Measurements from ENCODE around the gene ZEB2.

ZEB2 gene

DNA sequence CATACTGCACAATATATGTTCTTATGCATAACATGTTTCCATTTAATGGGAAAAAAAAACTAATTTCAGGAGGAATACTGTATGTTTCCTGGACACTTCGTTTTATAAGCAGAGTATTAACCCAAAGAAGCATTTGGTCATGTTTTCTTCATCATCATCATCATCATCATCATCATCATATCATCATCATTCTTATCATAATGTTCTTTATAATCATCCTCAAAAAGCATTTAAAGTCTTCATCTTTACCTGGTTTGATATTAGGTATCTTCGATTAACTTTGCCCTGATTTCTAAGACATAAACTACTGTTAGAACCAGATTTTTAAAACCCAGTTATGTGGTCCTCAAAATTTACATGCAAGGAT, 47.9 kb downstream of the ZEB2 start:
- DNase-seq = no peak
- TF ChIP-seq, protein P1, sequence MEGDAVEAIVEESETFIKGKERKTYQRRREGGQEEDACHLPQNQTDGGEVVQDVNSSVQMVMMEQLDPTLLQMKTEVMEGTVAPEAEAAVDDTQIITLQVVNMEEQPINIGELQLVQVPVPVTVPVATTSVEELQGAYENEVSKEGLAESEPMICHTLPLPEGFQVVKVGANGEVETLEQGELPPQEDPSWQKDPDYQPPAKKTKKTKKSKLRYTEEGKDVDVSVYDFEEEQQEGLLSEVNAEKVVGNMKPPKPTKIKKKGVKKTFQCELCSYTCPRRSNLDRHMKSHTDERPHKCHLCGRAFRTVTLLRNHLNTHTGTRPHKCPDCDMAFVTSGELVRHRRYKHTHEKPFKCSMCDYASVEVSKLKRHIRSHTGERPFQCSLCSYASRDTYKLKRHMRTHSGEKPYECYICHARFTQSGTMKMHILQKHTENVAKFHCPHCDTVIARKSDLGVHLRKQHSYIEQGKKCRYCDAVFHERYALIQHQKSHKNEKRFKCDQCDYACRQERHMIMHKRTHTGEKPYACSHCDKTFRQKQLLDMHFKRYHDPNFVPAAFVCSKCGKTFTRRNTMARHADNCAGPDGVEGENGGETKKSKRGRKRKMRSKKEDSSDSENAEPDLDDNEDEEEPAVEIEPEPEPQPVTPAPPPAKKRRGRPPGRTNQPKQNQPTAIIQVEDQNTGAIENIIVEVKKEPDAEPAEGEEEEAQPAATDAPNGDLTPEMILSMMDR (IDR thresholded peaks at IDR 0.05; ENCODE audit: low read depth, low read length) = no peak
- Histone ChIP-seq H3K4me1 (peaks cover 9% of the 10 kb centered on the region), H3K27me3 (no peaks in the 10 kb centered on the region), H3K9me3 (no peaks in the 10 kb centered on the region), H3K4me3 (ENCODE audit: low read depth, low read length) (no peak overlapping the region), H3K36me3 (no peaks in the 10 kb centered on the region)

DNA sequence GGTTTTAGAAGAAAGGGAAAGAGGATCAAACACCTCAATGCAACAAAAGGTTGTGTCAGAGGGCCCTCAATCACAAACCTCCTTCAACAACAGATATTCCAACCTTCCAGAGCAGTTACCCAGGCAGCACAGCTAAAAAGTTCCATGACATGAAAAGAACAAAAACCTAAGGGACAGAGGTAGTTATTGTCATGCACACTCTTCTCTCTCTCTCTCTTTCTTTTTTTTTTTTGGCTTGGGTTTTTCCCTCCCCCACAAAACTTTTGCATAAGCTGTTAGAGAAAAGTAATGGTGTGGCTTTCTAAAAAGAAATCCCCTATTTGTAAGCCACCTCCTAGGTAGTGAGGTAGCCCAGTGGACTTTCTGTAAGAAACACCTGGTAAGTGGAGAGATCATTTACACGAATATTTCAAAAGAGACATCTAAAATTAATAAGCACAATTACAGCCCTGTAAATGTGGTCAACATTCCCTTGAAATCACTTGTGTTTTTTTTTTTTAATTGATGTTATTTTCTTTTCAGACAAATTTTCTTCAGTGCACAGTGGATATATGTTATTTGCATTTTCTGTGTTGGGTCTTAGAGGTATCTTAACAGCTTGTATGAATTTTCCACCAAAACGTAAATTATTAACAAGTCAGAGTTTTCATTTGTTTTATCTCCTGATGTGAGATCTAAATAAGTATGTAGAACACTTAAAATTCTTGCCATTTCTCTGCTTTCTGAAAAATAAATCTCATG, 48.4 kb downstream of the ZEB2 start:
- TF ChIP-seq, protein P1 (IDR thresholded peaks at IDR 0.05; ENCODE audit: low read depth, low read length) = no peak
- no peak for DNase-seq
- H3K4me3 ChIP-seq (ENCODE audit: low read depth, low read length) = no peak overlapping the region
- no peaks in the 10 kb centered on the region for H3K9me3 ChIP-seq
- H3K36me3 ChIP-seq = no peaks in the 10 kb centered on the region
- H3K27me3 ChIP-seq = no peaks in the 10 kb centered on the region
- peaks cover 9% of the 10 kb centered on the region for H3K4me1 ChIP-seq

DNA sequence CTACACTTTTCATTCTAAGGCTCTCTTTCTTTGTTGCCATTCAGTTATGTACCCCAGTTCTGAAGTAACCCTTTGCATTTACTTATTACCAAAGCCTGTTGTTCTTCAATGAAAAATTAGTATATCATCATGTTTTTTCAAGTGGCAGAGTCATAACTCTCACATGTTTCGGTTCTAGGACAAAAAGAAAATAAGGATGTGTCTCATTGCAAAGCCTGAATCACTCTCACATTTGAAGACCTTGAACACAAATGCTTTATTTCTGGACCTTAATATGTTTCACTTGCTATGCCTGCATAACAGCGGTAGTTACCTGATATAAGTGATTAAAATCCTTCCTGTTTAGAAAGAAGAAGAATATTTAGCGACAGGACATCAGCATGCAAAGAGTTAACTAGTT, 49.1 kb downstream of the ZEB2 start:
- DNase-seq = no peak
- peaks cover 9% of the 10 kb centered on the region for H3K4me1 ChIP-seq
- TF ChIP-seq, protein P1 (IDR thresholded peaks at IDR 0.05; ENCODE audit: low read depth, low read length) = no peak
- H3K27me3 ChIP-seq = no peaks in the 10 kb centered on the region
- no peaks in the 10 kb centered on the region for H3K36me3 ChIP-seq
- H3K9me3 ChIP-seq = no peaks in the 10 kb centered on the region
- H3K4me3 ChIP-seq (ENCODE audit: low read depth, low read length) = no peak overlapping the region

DNA sequence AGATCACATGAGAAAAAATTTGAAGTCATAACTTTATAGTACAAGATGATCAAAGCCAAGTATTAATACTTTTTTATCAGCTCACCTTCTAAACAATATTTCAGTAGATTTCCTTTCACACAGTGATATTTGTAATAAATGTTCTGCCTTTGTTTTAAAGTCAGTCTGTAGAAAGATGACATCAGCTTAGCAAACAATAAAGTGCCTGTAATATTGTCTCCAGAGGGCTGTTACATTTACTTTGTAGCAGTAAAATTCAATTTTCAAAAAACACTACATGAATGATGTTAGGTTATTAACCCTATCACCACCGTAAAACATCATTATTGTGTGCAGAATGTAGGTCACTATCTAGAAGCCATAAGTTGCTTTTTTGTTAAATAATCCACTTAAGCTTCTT, 49.6 kb downstream of the ZEB2 start:
- Histone ChIP-seq H3K9me3 (no peaks in the 10 kb centered on the region), H3K27me3 (no peaks in the 10 kb centered on the region), H3K4me3 (ENCODE audit: low read depth, low read length) (no peak overlapping the region), H3K4me1 (peaks cover 9% of the 10 kb centered on the region), H3K36me3 (no peaks in the 10 kb centered on the region)
- DNase-seq = no peak
- TF ChIP-seq, protein P1 (IDR thresholded peaks at IDR 0.05; ENCODE audit: low read depth, low read length) = no peak

DNA sequence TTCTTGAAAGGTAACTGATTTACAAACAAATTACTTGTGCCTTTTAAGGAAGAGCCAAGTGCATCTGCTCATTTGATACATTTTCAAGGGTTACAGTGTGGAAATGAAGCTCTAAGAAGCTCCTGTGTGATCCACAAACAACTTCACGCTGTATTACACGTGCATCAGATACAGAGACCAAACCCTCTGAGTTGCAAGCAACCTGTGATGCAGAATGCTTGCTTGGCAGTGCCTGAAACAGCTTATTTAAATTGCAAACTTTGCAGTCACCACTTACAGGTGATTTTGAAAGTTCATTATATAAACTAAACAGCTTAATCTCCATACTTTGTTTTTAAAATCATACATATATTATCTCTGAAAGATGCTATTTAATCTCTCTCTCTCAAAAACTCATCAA, 50.1 kb downstream of the ZEB2 start:
- TF ChIP-seq, protein P1 (IDR thresholded peaks at IDR 0.05; ENCODE audit: low read depth, low read length) = no peak
- Histone ChIP-seq H3K27me3 (no peaks in the 10 kb centered on the region), H3K4me3 (ENCODE audit: low read depth, low read length) (no peak overlapping the region), H3K36me3 (no peaks in the 10 kb centered on the region), H3K4me1 (peaks cover 9% of the 10 kb centered on the region), H3K9me3 (no peaks in the 10 kb centered on the region)
- no peak for DNase-seq

DNA sequence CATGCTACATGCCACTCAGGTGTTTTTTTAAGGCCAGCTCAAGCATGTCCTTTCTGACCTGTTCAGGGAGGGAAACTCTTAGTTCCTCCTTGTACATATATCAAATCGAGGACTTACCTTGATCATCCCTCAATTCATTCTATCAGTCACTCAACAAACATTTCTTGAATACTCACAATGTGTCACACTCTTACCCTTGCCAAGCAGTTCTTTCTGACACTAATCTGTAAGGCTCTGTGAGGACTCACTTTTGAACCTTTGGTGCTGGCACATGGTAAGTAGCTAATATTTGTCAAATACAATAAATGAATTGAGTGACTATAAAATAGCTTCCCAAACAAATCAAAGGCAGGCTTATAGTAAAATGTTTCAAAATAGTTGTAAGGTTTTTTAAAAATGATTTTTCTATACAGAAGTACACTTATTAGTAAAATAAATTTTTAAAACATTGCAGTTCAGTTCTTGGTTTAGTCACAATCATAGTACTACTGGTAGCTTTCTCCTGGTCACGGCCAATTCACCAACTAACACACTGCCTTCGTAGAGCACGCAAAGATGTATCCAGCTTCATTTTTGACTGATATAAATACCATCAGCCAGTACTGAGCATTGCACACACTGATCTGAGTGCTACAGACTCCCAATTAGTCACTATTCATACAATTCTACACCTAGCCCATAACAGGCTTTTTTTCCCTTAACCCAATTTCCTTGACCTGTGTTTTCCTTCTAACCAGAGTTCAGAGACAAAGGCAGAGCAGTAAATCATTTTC, 50.9 kb downstream of the ZEB2 start:
- TF ChIP-seq, protein P1 (IDR thresholded peaks at IDR 0.05; ENCODE audit: low read depth, low read length) = no peak
- H3K27me3 ChIP-seq = no peaks in the 10 kb centered on the region
- no peaks in the 10 kb centered on the region for H3K9me3 ChIP-seq
- H3K4me1 ChIP-seq = peaks cover 9% of the 10 kb centered on the region
- no peaks in the 10 kb centered on the region for H3K36me3 ChIP-seq
- DNase-seq = no peak
- H3K4me3 ChIP-seq (ENCODE audit: low read depth, low read length) = no peak overlapping the region
